Cortex of kidney (tissue), 1 donor: ENCODE data around the gene CBX8.
"Not testable (repeated sequence)": the region's sequence is repeated elsewhere in the genome, so short reads cannot be mapped to it uniquely, and the experiment has no call there.

Experiments
- DNase-seq: peaks from one replicate; lab custom pipeline; 2025; lab: John Stamatoyannopoulos, UW

CBX8 gene

GRCh38 chr17:79779084-79779529 is 17.8 kb downstream of the CBX8 start:
- no peak for DNase-seq

- no peak for DNase-seq
Observed at GRCh38 chr17:79778504-79779083, 18.3 kb downstream of the CBX8 start.

GRCh38 chr17:79777894-79778503 is 18.9 kb downstream of the CBX8 start, which contains the start of gene CBX2:
Gene CBX2, plus strand, starts transcription at chr17:79778148. Its CDS starts 88 bp downstream, at chr17:79778236.
- DNase-seq, result no peak

GRCh38 chr17:79777120-79777893 is 19.6 kb downstream of the CBX8 start:
- no peak for DNase-seq

- no peak for DNase-seq
Observed at GRCh38 chr17:79776376-79777119, 20.3 kb downstream of the CBX8 start.

- no peak for DNase-seq
Observed at GRCh38 chr17:79775632-79776031, 21.2 kb downstream of the CBX8 start.

GRCh38 chr17:79774561-79774975 is 22.3 kb downstream of the CBX8 start:
- DNase-seq, result no peak

- DNase-seq, result not testable (repeated sequence)
Observed at GRCh38 chr17:79772726-79773125, 24.2 kb downstream of the CBX8 start.

GRCh38 chr17:79771276-79771675 is 25.6 kb downstream of the CBX8 start:
- no peak for DNase-seq

GRCh38 chr17:79769570-79770506 is 27.0 kb downstream of the CBX8 start:
- DNase-seq, result no peak

GRCh38 chr17:79765708-79766107 is 31.2 kb downstream of the CBX8 start:
- no peak for DNase-seq

- no peak for DNase-seq
Observed at GRCh38 chr17:79761894-79762589, 34.8 kb downstream of the CBX8 start.

- DNase-seq, result no peak
Observed at GRCh38 chr17:79760197-79760906, 36.5 kb downstream of the CBX8 start.

GRCh38 chr17:79758271-79758670 is 38.6 kb downstream of the CBX8 start:
- no peak for DNase-seq

GRCh38 chr17:79757140-79757745 is 39.6 kb downstream of the CBX8 start:
- DNase-seq, result no peak

- DNase-seq, result no peak
Observed at GRCh38 chr17:79755591-79755990, 41.3 kb downstream of the CBX8 start.

- DNase-seq, result not testable (repeated sequence)
Observed at GRCh38 chr17:79754903-79755302, 42.0 kb downstream of the CBX8 start.

GRCh38 chr17:79754370-79754769 is 42.5 kb downstream of the CBX8 start:
- no peak for DNase-seq

- no peak for DNase-seq
Observed at GRCh38 chr17:79752175-79752574, 44.7 kb downstream of the CBX8 start.
